ENCODE results near the gene ALDH3B2.

DNA sequence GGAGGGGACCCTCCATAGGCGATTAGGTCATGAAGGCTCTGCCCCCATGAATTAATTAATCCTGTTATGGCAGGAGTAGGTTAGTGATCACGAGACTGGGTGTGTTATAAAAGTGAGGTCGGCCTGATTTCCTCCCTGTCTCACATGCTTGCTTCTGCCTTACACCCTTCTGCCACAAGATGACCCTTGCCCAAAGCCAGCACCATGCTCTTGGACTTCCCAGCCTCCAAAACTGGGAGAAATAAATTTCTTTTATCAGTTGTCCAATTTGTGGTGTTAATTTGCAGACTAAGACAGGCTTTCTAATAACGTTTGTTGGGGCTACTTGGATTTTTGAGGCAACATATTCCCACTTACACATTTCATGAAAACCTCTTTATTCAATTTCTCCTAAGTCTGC, 23.4 kb upstream of the ALDH3B2 start:
- TF ChIP-seq, protein P1, sequence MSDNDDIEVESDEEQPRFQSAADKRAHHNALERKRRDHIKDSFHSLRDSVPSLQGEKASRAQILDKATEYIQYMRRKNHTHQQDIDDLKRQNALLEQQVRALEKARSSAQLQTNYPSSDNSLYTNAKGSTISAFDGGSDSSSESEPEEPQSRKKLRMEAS (IDR thresholded peaks at IDR 0.05) = no peak
- TF ChIP-seq, protein P2, sequence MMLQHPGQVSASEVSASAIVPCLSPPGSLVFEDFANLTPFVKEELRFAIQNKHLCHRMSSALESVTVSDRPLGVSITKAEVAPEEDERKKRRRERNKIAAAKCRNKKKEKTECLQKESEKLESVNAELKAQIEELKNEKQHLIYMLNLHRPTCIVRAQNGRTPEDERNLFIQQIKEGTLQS (IDR thresholded peaks at IDR 0.05; ENCODE audit: insufficient read depth, low read depth, low read length) = no peak
- TF ChIP-seq RAD21 (IDR thresholded peaks at IDR 0.05 in 1 of 2, conservative IDR thresholded peaks at IDR 0.05 in 1 of 2; ENCODE audit: low read depth in 2 of 2, low read length in 2 of 2) (no peak), RFX5 (IDR thresholded peaks at IDR 0.05; ENCODE audit: borderline replicate concordance, low read depth, low read length) (no peak), POLR2A (IDR thresholded peaks at IDR 0.05; ENCODE audit: control extremely low read depth in 1 of 2, low read depth in 2 of 2, low read length in 2 of 2) (no peak), TAF1 (IDR thresholded peaks at IDR 0.05; ENCODE audit: low read depth, low read length) (no peak)

All from H1 (cell line).